Astrocyte (in vitro differentiated cells and primary cell): ENCODE data around the gene THADA. TPM values are rescaled to one million over a fixed set of nuclear protein-coding genes. Genes with fewer than 3 reads are reported as not detected.

Source experiments
- DNase-seq: peaks from one replicate; pipeline ENCODE4 v3.0.0-alpha.2; 2010; ENCODE audit warnings: low read depth
- FAIRE-seq: peaks from 2 replicates; lab custom pipeline; 2011; peaks lifted over from hg19 to GRCh38; lab: Jason Lieb, UNC
- H2AFZ ChIP-seq: 2 replicates; pipeline ENCODE4 v1.6.0; 2012; ENCODE audit warnings: low read depth, low read length, inconsistent platforms
- H3K27ac ChIP-seq: 2 replicates; pipeline ENCODE4 v1.5.1; 2011; ENCODE audit warnings: low read depth, low read length, inconsistent platforms
- H3K27me3 ChIP-seq: 2 replicates; pipeline ENCODE4 v1.6.0; 2011; ENCODE audit warnings: low read length, inconsistent platforms; ENCODE audit not compliant: insufficient read depth
- H3K36me3 ChIP-seq: 2 replicates; pipeline ENCODE4 v1.5.1; 2011; ENCODE audit warnings: low read length, inconsistent platforms; ENCODE audit not compliant: insufficient read depth
- H3K4me1 ChIP-seq: 2 replicates; pipeline ENCODE4 v1.5.1; 2011; ENCODE audit warnings: low read length, inconsistent platforms; ENCODE audit not compliant: insufficient read depth
- H3K4me2 ChIP-seq: 2 replicates; pipeline ENCODE4 v1.6.0; 2012; ENCODE audit warnings: low read length, inconsistent platforms
- H3K4me3 ChIP-seq: 2 replicates; pipeline ENCODE4 v1.5.1; 2011; ENCODE audit warnings: low read depth, mild to moderate bottlenecking, low read length, inconsistent platforms; ENCODE audit not compliant: insufficient read depth
- H3K79me2 ChIP-seq: 2 replicates; pipeline ENCODE4 v1.6.0; 2012; ENCODE audit warnings: mild to moderate bottlenecking, low read length, inconsistent platforms; ENCODE audit not compliant: insufficient read depth
- H3K9ac ChIP-seq: 2 replicates; pipeline ENCODE4 v1.6.0; 2012; ENCODE audit warnings: mild to moderate bottlenecking, low read length, inconsistent platforms
- H3K9me3 ChIP-seq: 2 replicates; pipeline ENCODE4 v1.5.1; 2012; ENCODE audit warnings: low read depth, mild to moderate bottlenecking, low read length, inconsistent platforms; ENCODE audit not compliant: insufficient read depth
- H4K20me1 ChIP-seq: 2 replicates; pipeline ENCODE4 v1.6.0; 2012; ENCODE audit warnings: low read length, inconsistent platforms; ENCODE audit not compliant: insufficient read depth
- H3K27ac Mint-ChIP-seq: one replicate; pipeline ENCODE4 v1.8.0; 2021; ENCODE audit warnings: mild to moderate bottlenecking, mixed read lengths; ENCODE audit not compliant: unreplicated experiment
- H3K27me3 Mint-ChIP-seq: one replicate; pipeline ENCODE4 v1.8.0; 2021; ENCODE audit warnings: low read depth, mixed read lengths; ENCODE audit not compliant: unreplicated experiment
- H3K36me3 Mint-ChIP-seq: one replicate; pipeline ENCODE4 v1.8.0; 2021; ENCODE audit warnings: low read depth, mixed read lengths; ENCODE audit not compliant: unreplicated experiment
- H3K4me1 Mint-ChIP-seq: one replicate; pipeline ENCODE4 v1.8.0; 2021; ENCODE audit warnings: low read depth, mixed read lengths; ENCODE audit not compliant: unreplicated experiment
- H3K4me3 Mint-ChIP-seq: one replicate; pipeline ENCODE4 v1.8.0; 2021; ENCODE audit warnings: mild to moderate bottlenecking, moderate library complexity, mixed read lengths; ENCODE audit not compliant: unreplicated experiment
- H3K9me3 Mint-ChIP-seq: one replicate; pipeline ENCODE4 v1.8.0; 2021; ENCODE audit warnings: mild to moderate bottlenecking, mixed read lengths; ENCODE audit not compliant: unreplicated experiment
- CTCF ChIP-seq: IDR thresholded peaks from 2 replicates; pipeline ENCODE4 v1.5.1; 2011; ENCODE audit warnings: low read depth, mild to moderate bottlenecking, inconsistent platforms, low read length, moderate library complexity; ENCODE audit not compliant: insufficient read depth
- EZH2 ChIP-seq: IDR thresholded peaks from 2 replicates; pipeline ENCODE4 v1.6.1; 2012; ENCODE audit warnings: mild to moderate bottlenecking, low read length, inconsistent platforms; ENCODE audit not compliant: insufficient read depth
- total RNA-seq: library from RNA; stranded (reverse); gene quantifications from 2 replicates; pipeline ENCODE4 v1.2.1, GENCODE V29; 2021

THADA gene
- total RNA-seq, 1 donor from 2014 or later, result 16.2 TPM

- H3K9me3 ChIP-seq, result no peaks in the 10 kb centered on the region
- H3K4me2 ChIP-seq, result no peak overlapping the region
- H3K9ac ChIP-seq, result no peak overlapping the region
- FAIRE-seq, result no peak
- no peaks in the 10 kb centered on the region for H3K79me2 ChIP-seq
- Mint-ChIP-seq H3K27ac (no peak overlapping the region), H3K36me3 (peaks cover 6% of the 10 kb centered on the region), H3K4me1 (peaks cover 15% of the 10 kb centered on the region), H3K9me3 (no peaks in the 10 kb centered on the region), H3K4me3 (no peak overlapping the region), H3K27me3 (no peaks in the 10 kb centered on the region)
- DNase-seq, result no peak
- H3K27me3 ChIP-seq, result no peaks in the 10 kb centered on the region
- no peak overlapping the region for H2AFZ ChIP-seq
- no peak overlapping the region for H3K27ac ChIP-seq
- H3K4me1 ChIP-seq, result peaks cover 17% of the 10 kb centered on the region
- H4K20me1 ChIP-seq, result no peaks in the 10 kb centered on the region
- H3K36me3 ChIP-seq, result peaks cover 3% of the 10 kb centered on the region
- no peak overlapping the region for H3K4me3 ChIP-seq
- TF ChIP-seq EZH2 (no peak), CTCF (no peak)
Observed at GRCh38 chr2:43254331-43254730, 341.5 kb downstream of the THADA start.

- H3K27ac ChIP-seq, result no peak overlapping the region
- no peaks in the 10 kb centered on the region for H3K79me2 ChIP-seq
- H4K20me1 ChIP-seq, result no peaks in the 10 kb centered on the region
- FAIRE-seq (peak; percentile 83), DNase-seq (peak; percentile 78)
- peak overlapping the region; percentile 11 for H3K9ac ChIP-seq
- H3K4me1 ChIP-seq, result peaks cover 17% of the 10 kb centered on the region
- no peaks in the 10 kb centered on the region for H3K9me3 ChIP-seq
- peak overlapping the region; percentile 49 for H3K4me2 ChIP-seq
- no peaks in the 10 kb centered on the region for H3K27me3 ChIP-seq
- H3K36me3 Mint-ChIP-seq, result peaks cover 6% of the 10 kb centered on the region
- no peak for TF ChIP-seq CTCF
- no peak for TF ChIP-seq EZH2
- peaks cover 15% of the 10 kb centered on the region for H3K4me1 Mint-ChIP-seq
- no peaks in the 10 kb centered on the region for H3K27me3 Mint-ChIP-seq
- peaks cover 3% of the 10 kb centered on the region for H3K36me3 ChIP-seq
- no peak overlapping the region for H3K4me3 Mint-ChIP-seq
- no peak overlapping the region for H2AFZ ChIP-seq
- H3K4me3 ChIP-seq, result no peak overlapping the region
- no peaks in the 10 kb centered on the region for H3K9me3 Mint-ChIP-seq
- H3K27ac Mint-ChIP-seq, result no peak overlapping the region
Observed at GRCh38 chr2:43251171-43251731, 344.6 kb downstream of the THADA start.

GRCh38 chr2:43250015-43250414 lies 345.8 kb downstream of the THADA start:
- Histone ChIP-seq H3K4me2 (no peak overlapping the region), H3K9ac (no peak overlapping the region), H3K36me3 (no peaks in the 10 kb centered on the region), H3K9me3 (no peaks in the 10 kb centered on the region), H3K27ac (no peak overlapping the region), H3K4me3 (no peak overlapping the region), H3K27me3 (no peaks in the 10 kb centered on the region), H4K20me1 (no peaks in the 10 kb centered on the region), H3K4me1 (peaks cover 9% of the 10 kb centered on the region), H3K79me2 (no peaks in the 10 kb centered on the region), H2AFZ (no peak overlapping the region)
- no peak for FAIRE-seq
- no peaks in the 10 kb centered on the region for H3K27me3 Mint-ChIP-seq
- no peak for TF ChIP-seq EZH2
- no peak for DNase-seq
- peaks cover 3% of the 10 kb centered on the region for H3K36me3 Mint-ChIP-seq
- no peaks in the 10 kb centered on the region for H3K9me3 Mint-ChIP-seq
- no peak overlapping the region for H3K4me3 Mint-ChIP-seq
- H3K4me1 Mint-ChIP-seq, result peaks cover 6% of the 10 kb centered on the region
- no peak overlapping the region for H3K27ac Mint-ChIP-seq
